Measurements from ENCODE around the gene LDLRAP1. TPM values are rescaled to one million over a fixed set of nuclear protein-coding genes. Genes with fewer than 3 reads are reported as not detected.

The LDLRAP1 gene
- total RNA-seq, 4 donors from 2014 or later: 12.6 to 21.2 (median 16.3) TPM

DNA sequence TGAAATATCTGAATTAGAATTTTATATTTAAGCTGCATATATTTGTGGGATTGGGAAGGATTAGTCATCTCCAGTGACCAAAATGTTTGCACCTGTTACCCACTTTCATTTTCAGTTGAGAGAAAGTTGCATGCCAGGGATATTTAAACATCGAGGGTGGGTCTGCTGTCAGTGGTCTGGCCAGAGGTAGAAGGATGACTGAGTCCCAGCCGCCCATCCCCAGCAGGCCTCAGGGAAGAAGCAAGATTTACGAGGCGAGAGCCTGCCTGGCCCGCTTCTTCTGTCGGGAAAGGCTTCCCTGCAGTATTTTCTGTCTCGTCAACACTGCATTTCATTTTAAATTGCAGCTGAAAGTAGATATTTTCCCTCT lies 71.8 kb downstream of the LDLRAP1 start:
- no peak for TF ChIP-seq EP300 (IDR thresholded peaks at IDR 0.05)
- no peak for TF ChIP-seq POLR2A (IDR thresholded peaks at IDR 0.05; ENCODE audit: low read depth)
- TF ChIP-seq, protein P1, sequence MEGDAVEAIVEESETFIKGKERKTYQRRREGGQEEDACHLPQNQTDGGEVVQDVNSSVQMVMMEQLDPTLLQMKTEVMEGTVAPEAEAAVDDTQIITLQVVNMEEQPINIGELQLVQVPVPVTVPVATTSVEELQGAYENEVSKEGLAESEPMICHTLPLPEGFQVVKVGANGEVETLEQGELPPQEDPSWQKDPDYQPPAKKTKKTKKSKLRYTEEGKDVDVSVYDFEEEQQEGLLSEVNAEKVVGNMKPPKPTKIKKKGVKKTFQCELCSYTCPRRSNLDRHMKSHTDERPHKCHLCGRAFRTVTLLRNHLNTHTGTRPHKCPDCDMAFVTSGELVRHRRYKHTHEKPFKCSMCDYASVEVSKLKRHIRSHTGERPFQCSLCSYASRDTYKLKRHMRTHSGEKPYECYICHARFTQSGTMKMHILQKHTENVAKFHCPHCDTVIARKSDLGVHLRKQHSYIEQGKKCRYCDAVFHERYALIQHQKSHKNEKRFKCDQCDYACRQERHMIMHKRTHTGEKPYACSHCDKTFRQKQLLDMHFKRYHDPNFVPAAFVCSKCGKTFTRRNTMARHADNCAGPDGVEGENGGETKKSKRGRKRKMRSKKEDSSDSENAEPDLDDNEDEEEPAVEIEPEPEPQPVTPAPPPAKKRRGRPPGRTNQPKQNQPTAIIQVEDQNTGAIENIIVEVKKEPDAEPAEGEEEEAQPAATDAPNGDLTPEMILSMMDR (IDR thresholded peaks at IDR 0.05): no peak
- TF ChIP-seq POLR2AphosphoS5 (IDR thresholded peaks at IDR 0.05): no peak
- no peak for DNase-seq (ENCODE audit: extremely low spot score)
- H3K4me1 ChIP-seq: peaks cover 30 to 54% (median 51%) of the 10 kb centered on the region in 4 donors
- no peaks in the 10 kb centered on the region for H3K36me3 ChIP-seq
- intact Hi-C loops (cut with DNase I): loop anchor here (2.0 to 5.0 kb wide), 2 partner anchors 127 to 182 kb away; no protein-coding TSS in a partner anchor
- no peaks in the 10 kb centered on the region for H3K27me3 ChIP-seq
- peak overlapping the region in 3 of 4 donors; percentile 86 to 89 (median 89) for H3K27ac ChIP-seq (replicated peaks in 1 of 4)
- WGBS: 60% methylated on average over 7 of the region's 7 CpGs
- H3K9me3 ChIP-seq: no peaks in the 10 kb centered on the region
- no peak overlapping the region for H3K4me3 ChIP-seq

GRCh38 chr1:25615563-25616094 lies 72.2 kb downstream of the LDLRAP1 start:
- Histone ChIP-seq H3K27ac (replicated peaks in 1 of 4) (peak overlapping the region; percentile 86 to 90 (median 89)), H3K9me3 (no peaks in the 10 kb centered on the region), H3K4me3 (peak overlapping the region; percentile 71 to 98 (median 96)), H3K36me3 (no peaks in the 10 kb centered on the region), H3K27me3 (no peaks in the 10 kb centered on the region), H3K4me1 (peaks cover 35 to 54% (median 51%) of the 10 kb centered on the region in 4 donors)
- 16% methylated on average over 12 of the region's 12 CpGs for WGBS
- TF ChIP-seq, protein P1 (IDR thresholded peaks at IDR 0.05): no peak
- no peak for TF ChIP-seq EP300 (IDR thresholded peaks at IDR 0.05)
- no peak for TF ChIP-seq POLR2A (IDR thresholded peaks at IDR 0.05; ENCODE audit: low read depth)
- no peak for TF ChIP-seq POLR2AphosphoS5 (IDR thresholded peaks at IDR 0.05)
- intact Hi-C loops (cut with DNase I): loop anchor here (2.0 to 5.0 kb wide), 2 partner anchors 127 to 181 kb away; no protein-coding TSS in a partner anchor
- no peak for DNase-seq (ENCODE audit: extremely low spot score)

DNA sequence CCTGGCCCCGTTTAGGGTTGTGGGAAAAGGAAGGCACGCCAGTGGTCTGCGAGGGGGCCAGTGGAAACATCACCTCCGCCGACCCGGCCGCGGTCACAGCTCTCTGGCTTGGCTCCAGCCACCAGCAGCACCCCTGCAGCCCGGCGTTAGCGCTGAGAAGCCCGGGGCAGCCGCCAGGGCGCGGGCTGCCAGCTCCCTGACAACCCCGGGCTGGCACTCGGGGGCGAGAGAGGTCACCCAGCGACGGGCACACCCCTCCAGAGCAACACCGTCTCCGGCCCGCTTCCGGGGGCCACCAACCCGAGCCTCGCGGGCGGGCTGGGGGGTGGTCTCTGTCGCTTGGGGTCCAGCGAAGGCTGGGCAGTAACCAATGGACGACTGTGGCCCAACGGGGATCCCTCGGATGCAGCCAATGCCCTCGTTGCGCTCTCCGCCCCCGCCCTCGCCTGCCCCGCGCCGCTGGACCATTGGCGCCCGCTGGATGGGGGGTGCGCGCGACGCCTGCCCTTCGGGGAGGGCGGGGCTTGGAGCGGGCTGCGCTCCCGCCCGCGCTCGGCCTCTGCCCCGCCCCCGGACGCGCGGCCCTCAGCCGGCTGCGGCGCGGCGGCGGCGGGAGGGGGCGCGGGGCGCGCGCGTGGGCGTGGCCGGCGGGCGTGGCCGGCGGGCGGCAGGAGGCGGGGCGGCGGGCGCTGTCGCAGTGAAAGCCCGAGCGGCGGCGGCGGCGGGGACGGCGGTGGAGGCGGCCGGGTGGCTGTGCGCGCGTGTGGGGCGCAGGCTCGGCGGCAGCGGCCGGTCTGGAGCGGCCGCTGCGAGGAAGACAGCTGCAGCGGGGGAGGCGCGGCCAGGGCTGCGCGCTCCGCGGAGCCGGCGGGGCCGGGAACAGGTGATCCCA lies 72.9 kb downstream of the LDLRAP1 start, which contains the start of gene MAN1C1:
Gene MAN1C1 (plus strand): TSS at position 697 of the 892 bp plus-strand sequence. CDS start 1,007 bp downstream, outside the sequence.
- Histone ChIP-seq H3K27ac (replicated peaks in 1 of 4) (peak within 1 kb of the TSS; percentile 86 to 90 (median 89)), H3K4me1 (peaks cover 40 to 54% (median 51%) of the 10 kb centered on the region in 4 donors), H3K9me3 (no peaks in the 10 kb centered on the region), H3K4me3 (peak within 1 kb of the TSS; percentile 71 to 98 (median 96)), H3K36me3 (no peaks in the 10 kb centered on the region), H3K27me3 (no peaks in the 10 kb centered on the region)
- peak; percentile 96 for DNase-seq (ENCODE audit: extremely low spot score)
- intact Hi-C loops (cut with DNase I): loop anchor here (5.0 kb wide), 1 partner anchor 126 kb away; no protein-coding TSS in a partner anchor
- WGBS: 0% methylated on average over 6 of the region's 116 CpGs
- TF ChIP-seq POLR2A (IDR thresholded peaks at IDR 0.05; ENCODE audit: low read depth): no peak
- TF ChIP-seq POLR2AphosphoS5 (IDR thresholded peaks at IDR 0.05): peak; percentile 33 to 69
- TF ChIP-seq EP300 (IDR thresholded peaks at IDR 0.05): no peak
- TF ChIP-seq, protein P1 (IDR thresholded peaks at IDR 0.05): peak; percentile 44 to 66 (median 58)

DNA sequence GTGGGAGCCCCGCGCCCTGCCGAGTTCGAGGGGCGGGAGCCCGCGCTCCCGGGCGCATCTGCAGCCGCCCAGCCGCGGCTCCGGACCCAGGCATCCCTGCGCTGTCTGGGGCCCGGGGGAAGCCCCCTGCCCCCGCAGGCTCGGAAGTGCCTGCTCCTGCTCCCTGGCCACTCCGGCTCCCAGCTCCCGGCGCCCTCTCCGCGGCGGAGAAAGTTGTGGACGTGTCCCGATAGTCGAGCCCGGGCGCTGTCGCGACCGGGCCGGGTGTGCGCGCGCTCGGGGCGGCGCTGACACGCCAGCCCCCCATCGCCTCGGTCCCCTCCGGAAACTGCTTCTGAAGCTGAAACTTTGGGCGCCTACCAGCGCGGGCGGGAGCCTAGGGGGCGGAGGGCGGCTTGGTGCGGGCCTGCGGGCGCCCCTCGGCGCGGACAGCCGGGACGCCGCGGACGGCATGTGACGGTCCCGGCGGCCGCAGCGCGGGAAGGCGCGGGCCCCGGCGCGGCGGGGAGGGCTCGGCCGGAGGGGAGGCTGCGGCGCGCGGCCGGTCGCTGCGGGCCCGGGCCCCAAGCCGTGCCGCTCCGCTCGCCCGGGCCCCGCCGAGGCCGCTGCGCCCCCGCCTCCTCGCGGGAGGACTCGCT lies 73.7 kb downstream of the LDLRAP1 start:
- TF ChIP-seq EP300 (IDR thresholded peaks at IDR 0.05): no peak
- TF ChIP-seq POLR2AphosphoS5 (IDR thresholded peaks at IDR 0.05): no peak
- no peak for TF ChIP-seq POLR2A (IDR thresholded peaks at IDR 0.05; ENCODE audit: low read depth)
- TF ChIP-seq, protein P1 (IDR thresholded peaks at IDR 0.05): no peak
- Histone ChIP-seq H3K36me3 (no peaks in the 10 kb centered on the region), H3K4me3 (peak overlapping the region; percentile 71 to 98 (median 96)), H3K27me3 (no peaks in the 10 kb centered on the region), H3K9me3 (no peaks in the 10 kb centered on the region), H3K27ac (replicated peaks in 1 of 4) (peak overlapping the region; percentile 75 to 88 (median 82)), H3K4me1 (peaks cover 40 to 60% (median 56%) of the 10 kb centered on the region in 4 donors)
- intact Hi-C loops (cut with DNase I): loop anchor here (5.0 kb wide), 1 partner anchor 125 kb away; no protein-coding TSS in a partner anchor
- 0% methylated on average over 23 of the region's 94 CpGs for WGBS
- DNase-seq (ENCODE audit: extremely low spot score): no peak
